GM13977 (cell line): ENCODE results near the gene CD300LG.

ENCODE experiments used
- DNase-seq: peaks from one replicate; pipeline ENCODE4 v3.0.0; 2012; ENCODE audit warnings: low spot score
- CTCF ChIP-seq: IDR thresholded peaks from 2 replicates; pipeline ENCODE4 v1.5.1; 2012; ENCODE audit warnings: mild to moderate bottlenecking, control low read depth; ENCODE audit not compliant: insufficient read depth; ENCODE audit errors: extremely low read depth, missing control alignments
- in situ Hi-C: fragments of 300-500 bp; cut with MboI; formaldehyde crosslinking; loops from one replicate; pipeline ENCODE4 v1.12.0; 2022; ENCODE audit warnings: low sequenced_read_pairs, low pct_unique_long_range_greater_than_20kb, mixed read lengths, inconsistent platforms; ENCODE audit not compliant: unreplicated experiment

The CD300LG gene

DNA sequence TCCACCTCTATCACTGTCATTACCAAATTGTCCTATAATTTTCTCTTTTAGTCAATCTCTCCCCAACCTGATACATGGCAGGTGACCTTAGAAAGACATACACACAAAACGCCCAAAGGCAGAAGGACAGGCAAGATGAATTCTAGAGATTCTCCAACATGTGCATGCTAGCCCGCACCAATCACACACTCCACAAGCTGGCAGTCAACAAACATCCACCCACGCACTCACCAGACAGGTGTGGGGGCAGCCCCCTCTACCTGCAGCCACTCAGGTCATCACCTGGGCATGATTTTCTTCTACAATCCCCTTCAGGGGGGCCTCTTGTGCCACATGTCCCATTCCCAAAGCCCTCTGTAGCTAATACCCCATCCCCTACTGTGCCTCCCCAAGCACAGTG lies 50.9 kb downstream of the CD300LG start:
- in situ Hi-C loops: no loop called here
- no peak for TF ChIP-seq CTCF
- no peak for DNase-seq

GRCh38 chr17:43898446-43898845 lies 51.5 kb downstream of the CD300LG start:
- TF ChIP-seq CTCF: no peak
- in situ Hi-C loops: no loop called here
- no peak for DNase-seq

- no peak for TF ChIP-seq CTCF
- in situ Hi-C loops: no loop called here
- peak; percentile 90 for DNase-seq
Observed at GRCh38 chr17:43900183-43900857, 53.3 kb downstream of the CD300LG start.

GRCh38 chr17:43900858-43901754 lies 54.1 kb downstream of the CD300LG start:
- in situ Hi-C loops: no loop called here
- no peak for DNase-seq

DNA sequence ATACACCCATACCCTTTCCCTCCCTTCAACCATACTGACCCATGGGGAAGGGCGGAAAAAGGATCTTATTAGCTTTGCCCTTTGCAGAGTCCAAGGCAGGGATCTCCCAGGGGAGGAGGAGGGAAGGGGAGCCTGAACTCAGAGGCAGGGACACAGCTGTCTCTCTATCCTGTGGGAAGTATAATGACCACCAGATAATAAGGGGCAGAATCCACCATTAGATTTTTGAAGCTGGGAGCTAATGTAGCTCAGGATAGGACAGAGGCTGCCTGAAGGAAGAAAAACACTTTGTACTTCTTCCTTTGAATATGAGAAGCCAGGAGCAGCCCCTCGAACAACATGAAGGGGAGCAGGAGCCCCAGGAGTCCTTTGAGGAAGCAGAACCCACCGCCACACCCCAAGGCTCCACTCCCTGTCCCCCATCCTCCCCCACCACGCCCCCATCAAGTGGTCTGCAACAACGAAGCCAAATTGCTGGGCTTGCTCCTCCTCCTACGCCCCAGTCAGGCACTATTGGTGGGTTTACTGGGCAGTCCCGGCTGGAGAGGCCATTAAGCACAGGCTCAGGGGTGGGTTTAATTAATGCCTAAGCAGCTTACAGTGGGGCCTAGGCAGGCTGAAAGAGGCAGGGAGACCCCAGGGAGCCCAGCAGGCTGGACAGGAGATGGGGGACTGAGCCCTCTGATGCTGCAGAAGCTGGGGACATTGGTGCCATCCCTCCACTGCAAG lies 55.0 kb downstream of the CD300LG start:
- DNase-seq: no peak
- no peak for TF ChIP-seq CTCF
- in situ Hi-C loops: no loop called here

More at GRCh38 chr17:43900858-43901754, 54.1 kb downstream of the CD300LG start:
- no peak for TF ChIP-seq CTCF

DNA sequence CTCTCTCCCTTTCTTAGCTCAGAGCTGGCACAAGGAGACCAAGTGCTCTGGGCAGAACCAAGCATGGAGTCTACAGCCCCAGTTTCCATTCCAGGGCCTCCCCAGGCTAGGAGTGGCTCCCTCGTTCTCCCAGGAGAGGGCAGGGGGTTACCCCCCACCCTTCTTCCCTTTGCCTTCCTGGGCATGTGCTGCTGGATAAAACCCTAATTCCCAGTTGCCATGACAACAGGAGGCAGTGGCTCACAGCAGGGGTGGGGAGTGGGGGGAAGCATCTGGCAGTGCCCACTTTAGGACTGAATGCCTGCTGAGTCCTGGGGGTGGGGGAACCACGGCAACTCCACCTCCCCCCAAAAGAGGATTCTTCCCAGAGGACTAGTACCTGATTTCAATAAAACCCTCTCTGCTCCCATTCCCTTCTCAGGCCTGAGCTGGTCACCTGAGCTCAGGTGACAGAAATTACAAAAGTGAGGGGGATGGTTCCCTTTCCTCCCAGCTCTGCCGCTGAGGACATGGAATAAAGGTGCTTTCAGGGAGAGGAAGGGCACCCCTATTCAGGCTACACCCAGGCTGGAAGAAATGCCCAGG lies 58.5 kb downstream of the CD300LG start:
- TF ChIP-seq CTCF: no peak
- no peak for DNase-seq
- in situ Hi-C loops: no loop called here
